ENCODE results near the gene IFT88. TPM values are rescaled to one million over a fixed set of nuclear protein-coding genes. Genes with fewer than 3 reads are reported as not detected.

Gene IFT88
- total and polyA plus RNA-seq, 2 of the 8 experiments (the other 6 are each of a cell fraction or from before 2014, with no cell fraction given), result 1.7 to 5.8 TPM

GRCh38 chr13:20616059-20616797 lies 49.3 kb downstream of the IFT88 start (continued):
- TF ChIP-seq TCF12 (IDR thresholded peaks at IDR 0.05; ENCODE audit: low read depth, low read length), result no peak
- no peak for TF ChIP-seq USF2 (IDR thresholded peaks at IDR 0.05; ENCODE audit: low read length)
- TF ChIP-seq GABPA (IDR thresholded peaks at IDR 0.05; ENCODE audit: borderline replicate concordance, insufficient read depth, low read length), result no peak
- TF ChIP-seq CHD2 (IDR thresholded peaks at IDR 0.05; ENCODE audit: low read length), result no peak
- no peak for TF ChIP-seq RAD21 (IDR thresholded peaks at IDR 0.05 in 1 of 2, conservative IDR thresholded peaks at IDR 0.05 in 1 of 2; ENCODE audit: low read depth in 2 of 2, low read length in 2 of 2)

Measured in H1 (cell line).